A549 (cell line): ENCODE measurements around the gene GAS6. TPM values are rescaled to one million over a fixed set of nuclear protein-coding genes. Genes with fewer than 3 reads are reported as not detected.

Experiments
- ATAC-seq, 2 experiments: fragments of 200-7000 bp in 1 of 2; fragments of >200 bp in 1 of 2; cut with Nextera tagmentation in 1 of 2; cut with Tn5 transposase in 1 of 2; 3 replicates each; pipeline versions ENCODE4 v1.8.0 to v1.9.1; 2018 to 2020; ENCODE audit warnings: mild to moderate bottlenecking in 1 of 2, moderate library complexity in 1 of 2
- CTCF ChIA-PET: fragments of 300-600 bp; sonication (Branson Sonifier 250); formaldehyde crosslinking; extraction: SDS; loops from one replicate; lab custom pipeline; 2021; ENCODE audit warnings: antibody characterized with exemption, inconsistent platforms; lab: Yijun Ruan, JAX
- POLR2A ChIA-PET: fragments of 350-600 bp; formaldehyde crosslinking; extraction: SDS; loops from one replicate; lab custom pipeline; 2021; ENCODE audit warnings: antibody characterized with exemption, inconsistent platforms; lab: Yijun Ruan, JAX
- DNase-seq, 2 experiments: peaks; one replicate each; pipeline versions ENCODE4 v3.0.0 to v3.0.0-alpha.2; 2011 to 2016; ENCODE audit warnings: low read depth in 1 of 2, low spot score in 1 of 2
- FAIRE-seq: peaks from 2 replicates; lab custom pipeline; 2011; peaks lifted over from hg19 to GRCh38; lab: Jason Lieb, UNC
- H3K27ac ChIP-seq, 2 experiments: fragments of >200 bp; sonication (Bioruptor Twin); formaldehyde crosslinking; 3 replicates each; pipeline ENCODE4 v1.5.1; 2016 to 2017
- H3K4me1 ChIP-seq: fragments of >200 bp; sonication (Bioruptor Twin); formaldehyde crosslinking; 3 replicates; pipeline ENCODE4 v1.6.1; 2016
- H3K4me2 ChIP-seq: fragments of >200 bp; sonication (Bioruptor Twin); formaldehyde crosslinking; 3 replicates; pipeline ENCODE4 v1.6.1; 2016
- H3K4me3 ChIP-seq: fragments of >200 bp; sonication (Bioruptor Twin); formaldehyde crosslinking; 3 replicates; pipeline ENCODE4 v1.5.1; 2016
- H3K9me3 ChIP-seq: fragments of >200 bp; sonication (Bioruptor Twin); formaldehyde crosslinking; 3 replicates; pipeline ENCODE4 v1.6.1; 2016
- ATOH8 ChIP-seq: fragments of 250-450 bp; sonication (Bioruptor Pico); IDR thresholded peaks from 2 replicates; pipeline ENCODE4 v1.5.0; 2020; ENCODE audit warnings: low read depth, mild to moderate bottlenecking, moderate library complexity
- BCL3 ChIP-seq: fragments of >200 bp; sonication (Bioruptor Twin); formaldehyde crosslinking; IDR thresholded peaks from 3 replicates; pipeline ENCODE4 v1.6.1; 2016
- E2F6 ChIP-seq: IDR thresholded peaks from 2 replicates; pipeline ENCODE4 v1.6.1; 2012; ENCODE audit warnings: low read depth, borderline replicate concordance
- EHMT2 ChIP-seq: fragments of 200-600 bp; sonication (generic); IDR thresholded peaks from 2 replicates; pipeline ENCODE4 v1.6.1; 2016; ENCODE audit warnings: antibody characterized with exemption, low read depth, mild to moderate bottlenecking, moderate library complexity
- ELK1 ChIP-seq: fragments of 150-350 bp; IDR thresholded peaks from 2 replicates; pipeline ENCODE4 v1.6.1; 2014; ENCODE audit warnings: low read depth, mild to moderate bottlenecking, low read length
- EP300 ChIP-seq, 2 experiments: fragments of >200 bp; sonication (Bioruptor Twin); formaldehyde crosslinking; IDR thresholded peaks; 2 replicates in 1 of 2; 3 replicates in 1 of 2; pipeline ENCODE4 v1.6.1; 2016 to 2017
- FOSB ChIP-seq: fragments of 250-450 bp; sonication (Bioruptor Pico); IDR thresholded peaks from 2 replicates; pipeline ENCODE4 v1.5.0; 2020; ENCODE audit warnings: mild to moderate bottlenecking, moderate library complexity
- FOSL2 ChIP-seq, 2 experiments: fragments of 450-650 bp in 1 of 2; fragments of >200 bp in 1 of 2; sonication (Bioruptor Twin) in 1 of 2; formaldehyde crosslinking; IDR thresholded peaks; 2 replicates each; pipeline versions ENCODE4 v1.5.0 to v1.6.1; 2016 to 2020; ENCODE audit warnings: mild to moderate bottlenecking in 1 of 2, moderate library complexity in 1 of 2
- FOXS1 ChIP-seq: fragments of 250-450 bp; sonication (Bioruptor Pico); IDR thresholded peaks from 2 replicates; pipeline ENCODE4 v1.5.0; 2020; ENCODE audit warnings: mild to moderate bottlenecking, moderate library complexity
- HDAC2 ChIP-seq: fragments of 200-600 bp; sonication (generic); IDR thresholded peaks from 2 replicates; pipeline ENCODE4 v1.6.1; 2016
- HEYL ChIP-seq: fragments of 250-450 bp; sonication (Bioruptor Pico); IDR thresholded peaks from 2 replicates; pipeline ENCODE4 v1.8.0; 2021; ENCODE audit warnings: mild to moderate bottlenecking, moderate library complexity
- HOXA7 ChIP-seq: fragments of 250-450 bp; sonication (Bioruptor Pico); IDR thresholded peaks from 2 replicates; pipeline ENCODE4 v1.5.0; 2020; ENCODE audit warnings: mild to moderate bottlenecking, moderate library complexity
- JUN ChIP-seq, 2 experiments: fragments of >200 bp; sonication (Bioruptor Twin); formaldehyde crosslinking; IDR thresholded peaks; 2 replicates in 1 of 2; 3 replicates in 1 of 2; pipeline ENCODE4 v1.6.1; 2016 to 2017
- KDM1A ChIP-seq: fragments of 200-600 bp; sonication (generic); IDR thresholded peaks from 2 replicates; pipeline ENCODE4 v1.6.1; 2016; ENCODE audit warnings: low read depth, mild to moderate bottlenecking
- MAX ChIP-seq: IDR thresholded peaks from 2 replicates; pipeline ENCODE4 v1.6.1; 2012
- MAZ ChIP-seq: fragments of 150-350 bp; IDR thresholded peaks from 2 replicates; pipeline ENCODE4 v1.6.1; 2014; ENCODE audit warnings: antibody characterized with exemption, low read depth, low read length, borderline replicate concordance
- MYC ChIP-seq: IDR thresholded peaks from 2 replicates; pipeline ENCODE4 v1.6.1; 2012; ENCODE audit warnings: mild to moderate bottlenecking, inconsistent platforms, low read length, improper control_type of control experiment, borderline replicate concordance
- NFE2L2 ChIP-seq: fragments of 150-350 bp; conservative IDR thresholded peaks from 2 replicates; pipeline ENCODE4 v1.6.1; 2014; ENCODE audit warnings: low read length
- PBX3 ChIP-seq: IDR thresholded peaks from 2 replicates; pipeline ENCODE4 v1.6.1; 2012
- POLR2AphosphoS2 ChIP-seq: conservative IDR thresholded peaks from 2 replicates; pipeline ENCODE4 v1.6.1; 2012; ENCODE audit warnings: low read length, improper control_type of control experiment, inconsistent platforms
- ZC3H11A ChIP-seq: fragments of 450-650 bp; IDR thresholded peaks from 2 replicates; pipeline ENCODE4 v1.6.1; 2014; ENCODE audit warnings: antibody characterized with exemption, mild to moderate bottlenecking
- ZNF302 ChIP-seq: fragments of 250-450 bp; sonication (Bioruptor Pico); IDR thresholded peaks from 2 replicates; pipeline ENCODE4 v1.9.0; 2021; ENCODE audit warnings: inconsistent platforms, mild to moderate bottlenecking, moderate library complexity
- WGBS: methylation state at CpG from one replicate; pipeline ENCODE4 v1.1.6; 2017; ENCODE audit errors: missing lambda C conversion rate; 5-methylcytosine and 5-hydroxymethylcytosine counted together
- polyA plus RNA-seq, 4 experiments: library from polyadenylated mRNA; depleted of rRNA in 3 of 4; stranded (reverse); fragments of >200 nt; fragmentation: RNase III in 1 of 4; extraction: RNeasy Plus Mini Kit Qiagen cat#74134 plus additional on column Dnase treatment in 1 of 4; gene quantifications; 2 replicates in 3 of 4; 3 replicates in 1 of 4; pipeline ENCODE4 v1.2.3, GENCODE V29; 2011 to 2017

The GAS6 gene
- polyA plus RNA-seq, 2 of the 4 experiments (the other 2 are of a cell fraction) = 3.5 to 5.7 TPM

GRCh38 chr13:113806104-113806471 lies 57.8 kb downstream of the GAS6 start:
- 90% methylated on average over 3 of the region's 11 CpGs for WGBS
- POLR2A ChIA-PET = no interaction called here

GRCh38 chr13:113805431-113806103 lies 58.3 kb downstream of the GAS6 start:
- FAIRE-seq (no peak), DNase-seq (no peak), ATAC-seq (no peak)
- CTCF ChIA-PET = interaction anchor here (0.6 to 1.3 kb wide), 2 partner anchors 9 to 64 kb away, joined by 3 read pairs; no protein-coding TSS in a partner anchor
- WGBS = 42% methylated on average over 9 of the region's 27 CpGs
- Histone ChIP-seq H3K27ac (no peak overlapping the region), H3K4me3 (no peak overlapping the region), H3K9me3 (peaks cover 12% of the 10 kb centered on the region; the same call in 2 of the 3 replicates), H3K4me1 (no peaks in the 10 kb centered on the region), H3K4me2 (no peak overlapping the region)
- POLR2A ChIA-PET = no interaction called here
- TF ChIP-seq MYC = no peak
- TF ChIP-seq HDAC2 = no peak
- TF ChIP-seq EP300 (IDR thresholded peaks at IDR 0.05) = no peak
- no peak for TF ChIP-seq FOXS1 (CRISPR knock-in tag)

More at GRCh38 chr13:113806104-113806471, 57.8 kb downstream of the GAS6 start:
- Histone ChIP-seq H3K27ac (no peak overlapping the region), H3K4me2 (no peak overlapping the region), H3K9me3 (peaks cover 12% of the 10 kb centered on the region; the same call in 2 of the 3 replicates), H3K4me3 (no peak overlapping the region), H3K4me1 (no peaks in the 10 kb centered on the region)
- DNase-seq (no peak), ATAC-seq (no peak), FAIRE-seq (no peak)
- no peak for TF ChIP-seq HEYL
- no peak for TF ChIP-seq ATOH8 (CRISPR knock-in tag)
- TF ChIP-seq MAX = no peak
- no peak for TF ChIP-seq HOXA7 (CRISPR knock-in tag)
- no peak for TF ChIP-seq FOSB (CRISPR knock-in tag)
- TF ChIP-seq MAZ = no peak
- no peak for TF ChIP-seq FOSL2 (IDR thresholded peaks at IDR 0.05)
- no peak for TF ChIP-seq FOSL2 (CRISPR knock-in tag; IDR thresholded peaks at IDR 0.05)
- no peak for TF ChIP-seq NFE2L2
- TF ChIP-seq BCL3 = no peak
- no peak for TF ChIP-seq ZC3H11A
- TF ChIP-seq JUN (IDR thresholded peaks at IDR 0.05) = no peak
- no peak for TF ChIP-seq E2F6
- no peak for TF ChIP-seq POLR2AphosphoS2
- no peak for TF ChIP-seq KDM1A
- no peak for TF ChIP-seq EHMT2
- TF ChIP-seq ZNF302 (CRISPR knock-in tag) = no peak
- no peak for TF ChIP-seq ELK1
- TF ChIP-seq PBX3 = no peak
- CTCF ChIA-PET = interaction anchor here (1.3 kb wide), 1 partner anchor 65 kb away, joined by 3 read pairs; no protein-coding TSS in a partner anchor
